Keratinocyte (primary cell): ENCODE results near the gene ITGAE.

Experiments used
- CTCF ChIP-seq, 3 experiments: IDR thresholded peaks in 1 of 3; conservative IDR thresholded peaks in 1 of 3; optimal IDR thresholded peaks in 1 of 3; 2 replicates in 2 of 3; 3 replicates in 1 of 3; pipeline versions ENCODE3 to v1.5.1; 2011; ENCODE audit warnings: low read length in 3 of 3, mild to moderate bottlenecking in 3 of 3, moderate library complexity in 2 of 3, control low read depth in 1 of 3, inconsistent platforms in 1 of 3; ENCODE audit not compliant: insufficient read depth in 2 of 3; ENCODE audit errors: extremely low read depth in 1 of 3
- EZH2 ChIP-seq: IDR thresholded peaks from one replicate; pipeline ENCODE4 v1.6.1; 2012; ENCODE audit warnings: inconsistent platforms, mild to moderate bottlenecking, low read length, moderate library complexity

- no peak for TF ChIP-seq CTCF (optimal IDR thresholded peaks at IDR 0.05 in 1 of 3, IDR thresholded peaks at IDR 0.05 in 1 of 3, conservative IDR thresholded peaks at IDR 0.05 in 1 of 3; ENCODE audit: extremely low read depth in 1 of 3, insufficient read depth in 2 of 3, low read length in 3 of 3)
- peak; percentile 4 for TF ChIP-seq EZH2
These were observed 105.8 kb downstream of the ITGAE start for GRCh38 chr17:3695129-3695722.
